HG03469 (cell line): ENCODE measurements around the gene RIC8B.

ENCODE experiments used
- ATAC-seq: cut with Tn5 transposase; IDR thresholded peaks from one replicate; pipeline ENCODE4 v1.9.1; 2021; ENCODE audit warnings: mild to moderate bottlenecking, moderate library complexity, moderate number of reproducible peaks; ENCODE audit not compliant: unreplicated experiment

Gene RIC8B

DNA sequence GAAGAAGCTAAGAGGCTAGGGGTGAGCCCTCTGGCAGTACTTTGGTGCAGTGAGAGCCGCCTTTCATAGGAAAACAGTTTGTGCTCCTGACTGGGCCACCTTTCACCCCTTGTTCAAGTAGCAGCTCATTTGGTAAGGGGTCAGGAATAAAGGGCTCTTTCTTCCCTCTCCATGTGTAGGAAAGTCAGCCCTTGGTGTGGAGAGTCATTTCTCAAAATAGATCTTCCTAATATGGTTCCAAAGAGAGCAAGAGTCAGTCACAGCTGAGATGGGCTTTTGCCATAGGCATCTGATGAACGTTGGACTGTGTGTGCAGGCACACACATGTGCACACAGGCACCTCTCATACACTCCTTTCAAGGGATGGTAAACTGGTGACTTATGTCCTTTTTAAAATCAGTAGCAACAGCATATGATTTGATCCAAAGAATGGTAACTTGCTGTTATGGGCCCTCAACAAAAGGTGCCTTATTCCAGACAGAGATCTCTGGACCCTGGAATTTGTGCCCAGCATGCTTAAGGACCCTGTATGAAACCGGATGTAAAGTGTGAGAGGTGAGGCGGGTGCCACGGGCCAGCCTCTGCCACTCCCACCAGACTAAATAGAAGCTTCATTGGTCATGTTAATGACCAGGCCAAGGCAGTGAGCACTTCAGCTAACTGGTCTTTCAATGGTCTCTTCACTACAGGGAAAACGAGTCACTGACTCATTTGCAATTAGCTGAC, 16.7 kb upstream of the RIC8B start:
- ATAC-seq, result no peak

DNA sequence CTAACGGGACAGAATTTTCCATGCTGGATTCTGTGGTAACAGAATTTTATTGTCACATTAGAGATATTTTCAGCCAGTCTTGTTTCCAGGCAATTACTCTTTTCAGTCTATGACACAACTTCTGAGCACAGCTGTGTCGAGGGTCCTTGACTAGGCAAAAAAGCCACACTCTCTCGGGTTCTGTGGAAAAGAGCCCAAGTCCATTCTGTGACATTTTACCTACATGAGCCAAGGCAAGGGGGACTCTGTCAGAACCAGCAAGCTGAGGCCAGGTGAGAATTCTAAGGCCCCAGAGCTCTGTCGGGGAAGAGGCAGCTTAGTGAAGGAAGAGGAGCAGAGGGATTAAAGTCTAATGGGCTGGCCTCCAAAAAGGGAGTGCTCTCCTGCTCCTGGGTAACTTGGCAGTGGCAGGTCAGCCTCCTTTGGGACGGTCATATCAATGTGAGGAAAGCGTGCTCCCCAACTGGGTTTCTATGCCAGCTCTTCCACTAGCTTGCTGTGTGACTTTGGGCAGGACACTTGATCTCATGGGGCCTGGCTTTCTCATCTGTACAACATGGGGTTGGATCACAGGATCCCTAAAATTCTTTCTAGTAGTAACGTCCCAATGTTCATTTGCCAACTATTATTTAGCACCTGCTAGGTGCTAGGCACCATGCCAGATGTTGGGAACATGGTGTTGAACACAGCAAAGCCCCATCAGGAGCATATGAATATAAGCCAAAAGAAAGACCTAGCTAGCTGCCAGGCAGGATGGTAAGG, 16.0 kb upstream of the RIC8B start:
- no peak for ATAC-seq

DNA sequence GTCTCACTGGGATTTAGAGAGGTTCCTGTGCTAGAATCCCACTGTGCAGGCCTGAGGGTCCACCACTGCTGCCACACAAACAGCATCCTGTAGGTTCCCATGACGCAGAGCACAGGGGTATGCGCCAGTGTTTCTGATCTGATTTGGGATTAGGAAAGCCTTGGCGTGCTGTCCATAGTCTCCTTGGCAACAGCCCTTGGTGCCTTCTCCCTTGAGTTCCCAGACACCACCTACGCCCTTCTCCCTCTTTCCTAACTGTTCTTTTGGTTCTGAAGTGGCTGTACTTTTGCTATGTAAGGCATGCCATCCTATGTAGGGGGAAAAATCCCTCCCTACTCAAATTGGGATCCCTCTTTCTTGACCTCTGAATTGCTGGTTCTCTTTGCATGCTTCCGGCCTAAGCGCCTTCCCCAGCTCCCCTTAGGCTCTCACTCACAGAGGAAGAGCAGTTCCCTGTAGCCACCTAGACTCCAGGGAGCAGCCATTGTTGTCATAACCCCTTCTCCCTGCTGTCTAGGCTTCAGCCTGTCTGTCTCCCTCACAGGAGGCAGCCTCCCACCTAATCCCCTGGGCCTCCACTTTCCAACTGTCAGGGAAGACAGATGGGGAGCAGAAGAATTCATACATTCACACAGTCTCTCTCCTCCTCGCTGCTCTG, 14.8 kb upstream of the RIC8B start:
- no peak for ATAC-seq

DNA sequence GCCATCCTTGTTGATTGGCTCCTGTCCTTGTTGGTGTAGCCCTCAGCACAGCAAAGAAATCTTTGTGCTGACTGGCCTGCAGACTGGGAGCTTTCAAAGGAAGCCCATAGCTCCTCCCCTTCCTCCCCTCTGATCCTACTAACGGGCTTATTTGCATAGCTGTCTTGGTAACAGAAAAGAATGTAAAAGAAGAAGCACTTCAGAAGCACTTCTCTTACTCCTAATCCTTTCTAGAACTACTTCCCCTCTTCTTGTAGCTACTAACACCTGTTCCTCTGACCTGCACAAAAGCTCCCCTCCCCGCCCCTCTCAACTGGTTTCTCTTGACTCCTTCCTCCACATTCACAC, 14.3 kb upstream of the RIC8B start:
- peak; percentile 94 for ATAC-seq

DNA sequence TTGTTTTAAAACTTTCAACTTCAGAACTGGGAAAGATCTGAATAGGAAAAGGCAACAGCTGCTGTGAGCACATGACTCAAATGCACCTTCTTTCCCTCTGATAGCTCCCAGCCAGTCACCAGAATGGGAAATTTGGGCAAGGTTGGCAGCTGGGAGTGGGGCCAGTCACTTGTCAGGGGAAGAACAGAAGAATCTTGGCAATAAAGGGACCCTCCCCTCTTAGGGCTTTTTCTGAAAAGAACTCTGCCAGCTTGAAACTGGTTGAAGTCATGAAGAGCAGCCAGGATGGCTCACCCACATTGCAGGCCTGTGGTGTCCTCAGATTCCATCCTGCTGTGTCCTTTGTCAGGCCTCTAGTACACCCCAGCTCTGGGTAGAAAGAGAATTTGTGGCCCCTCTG, 10.3 kb upstream of the RIC8B start:
- no peak for ATAC-seq

DNA sequence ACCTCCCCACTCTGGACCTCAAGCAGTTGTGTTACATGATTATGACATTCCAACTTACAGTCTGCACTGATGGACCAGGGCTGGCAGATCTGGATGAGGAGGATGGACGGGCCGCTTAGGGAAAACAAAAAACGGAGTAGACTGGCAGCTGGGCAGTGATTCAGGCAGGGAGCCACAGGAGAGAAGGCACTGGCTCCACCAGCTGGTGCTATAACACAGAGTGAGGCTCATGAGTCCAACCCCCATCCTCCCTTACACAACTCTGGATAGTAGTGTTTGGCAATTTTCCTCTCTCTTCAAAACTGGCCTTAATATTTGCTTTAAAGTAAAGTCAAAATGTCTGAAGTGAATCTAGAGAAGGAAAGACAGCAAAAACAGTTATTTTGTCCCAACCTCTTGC, 9.7 kb upstream of the RIC8B start:
- no peak for ATAC-seq

DNA sequence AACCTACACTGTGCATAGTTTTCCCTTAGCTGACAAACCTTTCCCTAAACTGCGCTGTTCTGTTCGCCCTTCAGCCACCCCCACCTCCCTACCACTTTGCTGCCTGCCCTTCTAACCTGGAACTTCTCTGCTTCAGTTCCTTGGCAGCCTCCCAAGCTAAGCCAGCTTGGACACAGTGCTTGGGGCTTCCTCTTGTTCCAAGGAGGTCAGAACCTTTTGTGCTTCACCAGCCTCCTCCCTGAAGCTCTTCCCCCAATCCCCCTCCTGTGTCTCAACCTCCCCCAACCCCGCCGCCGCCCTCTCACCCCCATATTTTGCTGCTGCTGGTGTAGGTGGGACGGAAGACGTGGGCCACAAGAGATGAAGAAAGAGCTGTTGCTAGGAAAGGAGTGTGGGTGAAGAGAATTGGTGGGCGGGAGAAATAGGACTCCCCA, 8.1 kb upstream of the RIC8B start:
- ATAC-seq, result no peak

DNA sequence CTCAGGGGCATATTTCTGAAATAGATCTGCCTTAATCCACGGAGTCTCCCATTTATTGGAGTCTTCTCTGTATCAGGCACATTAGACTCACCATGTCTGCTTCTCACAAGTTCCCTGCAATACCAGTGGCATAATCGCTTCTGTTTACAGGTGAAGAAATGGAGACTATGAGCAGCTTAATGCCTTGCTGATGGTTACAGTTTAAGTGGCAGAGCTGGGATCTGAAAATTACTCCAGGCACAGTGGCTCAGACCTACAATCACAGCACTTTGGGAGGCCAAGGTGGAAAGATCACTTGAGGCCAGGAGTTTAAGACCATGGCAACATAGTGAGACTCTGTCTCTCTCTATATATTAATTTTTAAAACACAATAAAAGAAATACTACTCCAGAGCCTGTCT, 7.3 kb upstream of the RIC8B start:
- ATAC-seq, result no peak

DNA sequence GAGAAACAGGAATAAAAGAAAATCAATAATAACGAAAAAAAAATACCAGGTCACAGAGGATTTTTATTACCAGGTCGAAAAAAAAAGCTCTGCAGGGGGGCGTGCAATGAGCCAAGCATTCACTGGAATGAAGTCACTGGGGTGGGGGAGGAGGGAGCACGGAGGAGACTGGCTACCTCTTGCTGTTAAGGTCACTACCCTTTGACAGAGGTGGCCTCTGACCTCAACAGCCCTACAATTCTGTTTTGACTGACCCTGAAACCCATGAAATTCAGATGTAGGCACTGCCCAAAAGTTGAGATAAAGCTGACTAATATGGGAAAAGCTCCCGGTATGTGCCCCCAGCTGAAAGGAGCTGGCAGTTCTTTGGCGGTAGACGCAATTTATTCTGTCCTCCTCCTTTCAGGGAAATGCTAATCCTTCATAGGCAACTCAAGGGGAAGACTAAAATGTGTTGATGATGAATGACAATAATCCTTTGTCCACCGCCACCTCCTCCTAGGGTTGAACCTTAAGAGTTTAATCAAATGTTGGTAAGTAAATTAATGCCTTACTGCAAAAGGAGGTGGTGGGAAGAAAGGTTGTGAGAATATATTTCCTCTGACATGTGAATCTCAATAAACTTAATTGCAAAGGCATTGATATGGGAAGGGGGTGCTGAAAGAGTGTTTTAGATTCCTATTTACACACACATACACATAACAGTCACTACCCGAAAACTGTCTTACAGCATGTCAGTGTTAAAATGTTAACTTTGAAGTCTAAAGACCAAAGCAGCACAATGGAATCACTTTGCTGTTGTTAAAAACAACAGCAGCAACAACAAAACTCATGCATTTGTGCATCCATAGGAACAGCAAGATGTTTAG, 6.3 kb upstream of the RIC8B start:
- ATAC-seq, result no peak

DNA sequence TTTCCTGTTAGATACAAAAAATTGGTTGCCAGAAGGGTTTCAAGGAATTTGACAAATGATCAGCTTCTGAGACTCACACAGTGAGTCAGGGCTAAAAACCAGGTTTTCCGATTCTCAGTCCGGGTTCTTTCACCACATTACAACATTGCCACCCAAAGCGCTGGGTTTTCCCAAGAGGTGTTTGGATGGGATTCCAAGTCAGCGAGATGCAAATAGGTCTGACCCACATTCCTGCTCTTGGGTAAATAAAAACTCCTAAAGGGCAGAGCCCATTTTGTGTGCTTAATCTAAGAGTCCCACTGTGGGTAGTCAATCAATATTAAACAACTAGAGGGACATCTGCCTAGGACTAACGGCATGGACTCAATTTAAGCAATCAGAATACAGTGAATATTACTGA, 5.4 kb upstream of the RIC8B start:
- ATAC-seq, result no peak

DNA sequence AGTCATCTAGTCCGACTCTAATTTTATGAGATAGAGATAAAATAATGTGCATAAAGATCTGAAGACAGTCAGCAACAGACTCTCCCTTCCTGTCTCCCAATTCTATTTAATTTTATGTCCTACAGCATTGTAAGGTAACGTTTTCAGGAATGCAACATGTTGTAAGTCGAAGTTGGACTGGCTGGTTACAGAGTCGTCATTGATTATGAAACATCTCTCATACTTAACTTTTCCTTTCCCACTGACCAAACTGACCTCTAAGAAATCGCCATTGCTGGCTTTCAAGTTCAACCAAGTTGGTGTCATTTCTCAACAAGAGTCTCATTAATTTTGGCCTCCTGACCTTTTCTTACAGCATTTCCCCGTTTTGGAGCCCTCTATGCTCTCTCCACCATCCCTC, 4.9 kb upstream of the RIC8B start:
- no peak for ATAC-seq

DNA sequence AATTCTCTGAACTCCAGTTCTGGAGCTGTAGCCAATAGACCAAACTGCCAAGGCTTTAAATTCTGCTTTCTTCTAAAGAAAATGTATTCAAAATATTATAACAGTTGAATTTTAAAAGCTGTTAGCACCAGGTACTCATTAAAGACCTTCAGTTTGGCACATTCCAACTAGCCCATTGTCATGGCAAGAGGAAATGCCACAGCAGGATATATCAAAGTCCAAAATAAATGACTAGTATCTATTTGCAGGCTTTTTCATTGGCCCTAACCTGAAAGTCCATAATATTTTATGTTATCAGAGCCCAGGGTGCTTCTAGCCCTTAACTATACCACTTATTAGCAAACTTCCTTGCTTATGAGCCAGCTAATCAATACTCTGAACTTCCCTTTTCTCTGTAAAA, 3.1 kb upstream of the RIC8B start:
- no peak for ATAC-seq

DNA sequence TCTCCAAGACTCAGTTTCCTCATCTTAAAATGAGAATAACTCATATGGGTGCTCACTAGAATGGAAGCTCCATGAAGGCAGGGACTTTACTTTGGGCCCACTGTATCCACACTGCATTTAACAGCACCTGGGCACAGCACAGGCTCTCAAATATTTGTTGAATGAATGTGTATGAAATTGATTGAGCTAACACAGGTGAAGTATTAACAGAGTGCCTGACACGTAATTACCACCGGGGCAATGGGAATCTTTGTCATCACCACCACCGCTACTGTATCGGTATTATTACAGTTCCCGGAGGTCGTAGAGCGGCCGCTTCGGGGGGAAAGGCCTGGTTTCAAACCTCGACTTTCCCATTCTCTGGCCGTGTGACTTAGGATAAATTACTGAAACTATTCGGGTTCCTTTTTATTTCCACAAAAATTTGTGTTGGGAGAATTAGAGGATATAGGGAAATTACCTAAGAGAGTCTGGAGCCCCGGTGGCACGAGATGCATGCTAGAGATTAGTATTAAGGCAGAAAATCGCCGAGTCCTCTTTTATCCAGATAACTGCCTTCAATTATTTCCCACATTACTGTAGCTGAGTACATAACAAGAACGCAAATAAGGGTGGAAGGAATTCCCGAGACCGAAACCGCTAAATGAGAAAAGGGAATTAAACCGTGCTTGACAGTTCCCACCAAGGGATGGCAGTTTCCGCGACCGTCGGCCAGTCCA, 1.0 kb upstream of the RIC8B start:
- ATAC-seq, result no peak

DNA sequence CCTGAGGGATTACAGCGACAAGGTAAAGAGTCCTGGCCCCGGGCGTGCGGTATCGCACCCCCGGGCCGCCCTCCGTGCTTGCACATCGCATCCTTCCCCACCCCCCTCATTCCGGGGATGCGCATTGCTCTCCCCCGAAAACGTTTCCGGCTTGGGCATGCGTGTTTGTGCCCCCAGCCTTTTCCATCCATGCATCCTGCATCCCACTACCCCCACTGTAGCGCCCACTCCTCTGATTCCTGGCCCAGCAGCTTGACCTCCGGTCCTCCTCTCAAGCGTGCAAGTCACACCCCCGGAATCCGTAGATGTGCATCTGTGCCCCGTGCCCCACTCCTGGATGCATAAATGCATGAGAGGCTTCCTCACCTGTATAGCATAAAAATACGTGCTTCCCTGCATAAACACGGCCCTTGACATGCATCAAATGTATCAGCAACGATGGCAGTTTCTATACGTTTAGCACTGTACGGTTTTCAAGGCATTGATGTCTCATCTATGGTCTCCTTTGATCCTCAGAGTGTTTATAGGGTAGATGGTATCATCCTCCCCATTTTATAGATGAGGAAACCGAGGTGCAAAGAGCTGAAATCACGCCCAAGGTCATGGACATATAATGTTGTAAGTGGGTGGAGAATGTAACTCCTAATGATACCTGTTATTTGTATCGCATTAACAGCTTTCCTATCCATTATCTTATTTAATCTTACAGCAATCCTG, 484 bp downstream of the RIC8B start:
- peak; percentile 15 for ATAC-seq

DNA sequence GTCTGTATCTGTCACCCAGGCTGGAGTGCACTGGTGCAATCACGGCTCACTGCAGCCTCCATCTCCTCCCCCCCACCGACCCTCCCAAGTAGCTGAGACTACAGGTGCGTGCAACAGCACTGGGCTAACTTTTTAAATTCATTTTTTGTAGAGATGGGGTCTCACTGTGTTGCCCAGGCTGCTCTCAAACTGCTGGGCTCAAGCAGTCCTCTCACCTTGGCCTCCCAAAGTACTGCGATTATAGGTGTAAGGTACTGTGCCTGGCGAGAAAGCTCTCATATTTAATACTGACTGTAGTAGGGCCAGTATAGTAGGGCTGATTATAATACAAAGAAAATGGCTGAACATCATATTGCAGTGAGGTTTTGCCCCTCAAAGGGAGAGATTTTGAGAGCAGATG, 2.4 kb downstream of the RIC8B start:
- no peak for ATAC-seq

DNA sequence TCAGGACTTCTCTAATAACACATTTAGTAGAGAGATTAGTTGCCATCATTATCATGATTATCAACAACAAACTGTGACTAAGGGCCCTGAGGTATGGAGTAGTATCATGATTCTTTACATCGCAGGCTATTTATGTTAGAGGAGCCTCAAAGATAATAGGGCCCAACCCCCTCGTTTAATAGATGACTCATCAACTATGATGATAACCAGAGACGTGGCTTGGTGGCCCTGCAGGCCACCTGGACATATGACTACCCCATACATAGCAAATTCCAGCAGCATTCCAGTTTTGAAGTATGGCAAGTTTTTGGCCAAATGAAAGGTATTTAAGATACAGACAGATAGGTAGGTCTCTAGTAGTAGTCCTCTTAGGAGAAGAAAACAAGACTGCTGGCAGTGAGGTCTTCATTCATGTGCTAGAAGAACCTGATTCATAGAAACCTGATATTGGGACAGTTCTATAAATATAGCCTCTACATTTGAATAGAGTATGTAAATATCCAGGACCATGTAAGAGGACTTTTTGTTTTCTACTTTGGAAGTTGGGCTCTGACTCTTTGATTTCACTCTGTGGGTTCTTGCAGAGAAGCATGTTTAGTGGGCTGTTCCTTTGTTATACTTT, 5.6 kb downstream of the RIC8B start:
- ATAC-seq, result no peak

DNA sequence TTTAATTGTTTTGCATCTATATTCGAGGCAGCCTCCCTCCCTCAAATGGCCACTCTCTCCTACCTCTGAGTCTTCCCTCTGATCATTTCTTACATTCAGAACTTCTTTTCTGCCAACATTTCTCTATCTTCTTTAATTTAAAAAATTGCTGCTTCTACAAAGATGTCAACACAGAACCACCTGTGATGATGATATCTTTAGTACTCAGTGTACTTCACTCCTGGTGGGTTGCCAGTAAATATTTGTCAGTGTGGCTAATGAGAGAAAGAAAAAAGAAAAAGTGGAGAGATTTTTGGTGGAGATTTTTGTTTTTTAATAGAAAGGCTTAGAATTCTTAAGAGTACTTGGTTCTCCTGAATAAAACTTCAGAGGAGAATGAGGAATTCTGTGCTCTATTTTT, 8.1 kb downstream of the RIC8B start:
- no peak for ATAC-seq

DNA sequence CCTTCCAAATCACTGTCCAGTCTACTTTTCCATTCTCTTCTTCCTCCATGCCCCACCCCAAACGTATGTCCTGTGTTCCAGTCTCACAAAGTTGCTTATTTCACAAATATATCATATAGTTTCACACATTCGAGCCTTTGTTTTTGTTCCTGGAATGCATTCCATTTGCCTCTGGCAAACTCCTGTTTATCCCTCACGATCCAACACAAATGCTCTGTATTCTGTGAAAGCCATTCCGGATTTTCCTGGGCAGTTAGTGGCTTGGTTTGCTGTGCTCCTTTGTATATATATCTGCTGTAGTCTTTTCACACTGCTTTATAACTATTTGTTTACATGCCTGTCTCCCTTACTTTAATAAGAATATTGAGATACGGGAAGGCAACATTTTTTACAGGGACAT, 9.0 kb downstream of the RIC8B start:
- ATAC-seq, result no peak

DNA sequence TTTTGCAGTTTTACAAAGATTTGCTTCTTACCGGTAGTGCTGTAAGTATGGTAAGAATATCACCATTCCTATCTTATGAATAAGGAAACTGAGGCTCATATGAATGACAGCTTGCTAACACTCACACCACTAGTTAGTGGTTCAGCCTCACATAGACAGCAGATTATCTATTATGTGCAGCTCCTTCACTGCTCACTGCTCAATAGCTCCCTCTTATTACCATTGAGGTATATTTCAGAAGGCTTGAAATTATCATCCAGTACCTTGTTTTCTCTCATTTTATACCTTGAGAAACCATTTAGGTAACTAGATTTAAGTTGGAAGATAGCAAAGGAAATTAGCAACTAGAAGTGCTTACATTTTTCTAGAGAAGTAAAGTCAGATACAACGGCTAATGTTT, 15.5 kb downstream of the RIC8B start:
- no peak for ATAC-seq

DNA sequence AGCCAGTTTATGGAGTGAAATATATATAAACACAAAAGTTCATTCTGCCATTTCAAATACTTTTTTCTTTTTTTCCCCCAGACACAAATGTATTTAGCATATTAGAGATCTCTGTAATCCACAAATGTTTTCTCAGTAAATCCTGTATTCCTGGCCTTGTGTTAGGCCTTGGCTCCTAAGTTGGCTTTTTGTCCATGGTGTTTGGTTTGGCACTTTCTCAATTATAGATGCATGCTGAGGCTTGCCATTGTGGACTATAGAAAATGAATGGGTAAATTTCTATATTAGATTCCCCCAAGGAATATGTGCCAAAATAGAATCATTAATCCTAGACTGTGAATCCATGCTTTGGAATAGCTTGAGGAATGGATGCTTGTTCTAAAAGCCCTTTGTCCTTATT, 17.0 kb downstream of the RIC8B start:
- ATAC-seq, result no peak
